ENCODE measurements around the gene BIRC3.

The BIRC3 gene

DNA sequence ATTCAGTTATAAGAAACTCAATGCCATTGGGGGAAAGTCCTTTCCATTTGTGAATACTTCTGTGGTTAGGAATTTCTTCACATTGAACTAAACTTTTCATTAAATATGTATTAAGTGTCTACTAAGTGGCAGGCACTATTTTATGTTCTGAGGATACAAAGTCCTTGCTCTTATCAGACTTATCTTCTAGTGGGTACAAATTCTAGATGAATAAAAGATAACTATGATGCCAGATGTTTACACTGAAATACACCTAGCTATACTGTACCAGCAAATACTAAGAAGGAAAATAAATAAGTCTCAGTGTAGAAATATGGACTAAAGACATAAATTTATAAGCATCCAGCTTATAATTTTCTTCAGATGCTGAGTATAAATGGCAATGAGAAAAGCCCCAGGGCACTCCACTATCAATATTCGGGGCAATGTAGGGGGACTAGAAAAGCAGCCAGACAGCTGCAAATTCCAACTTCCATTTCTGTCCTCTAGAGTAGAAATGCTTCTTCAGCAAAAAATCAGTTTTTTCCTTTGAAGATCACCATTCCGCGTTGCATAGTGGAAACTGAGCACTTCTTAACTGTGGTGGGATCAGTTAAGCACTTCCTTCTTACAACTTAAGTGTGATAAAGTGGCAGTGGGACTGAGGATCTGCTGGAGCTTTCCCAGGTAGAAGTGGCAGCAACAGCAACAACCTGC lies 11.8 kb upstream of the BIRC3 start:
- CTCF ChIA-PET: interaction anchor here (0.8 to 4.2 kb wide), 5 partner anchors 10 to 16 kb away, joined by 3 to 27 read pairs (median 5); no protein-coding TSS in a partner anchor
- WGBS (ENCODE audit: insufficient coverage): 79% methylated on average over 3 of the region's 3 CpGs
- POLR2A ChIA-PET: interaction anchor here (0.8 kb wide), 1 partner anchor 8 kb away, joined by 3 read pairs; no protein-coding TSS in a partner anchor
- Histone ChIP-seq H3K27me3 (replicated peaks in 2 of 5; ENCODE audit: control insufficient read depth in 4 of 5, insufficient read depth in 5 of 5, low read length in 4 of 5) (no peaks in the 10 kb centered on the region), H3K4me1 (ENCODE audit: control extremely low read depth in 1 of 4, control insufficient read depth in 4 of 4, insufficient read depth in 4 of 4, low read length in 3 of 4) (peaks cover 6 to 12% (median 9%) of the 10 kb centered on the region in 4 experiments), H3K4me3 (ENCODE audit: control insufficient read depth in 1 of 7, extremely low read depth in 1 of 7, insufficient read depth in 4 of 7, low read depth in 2 of 7, low read length in 6 of 7) (no peak overlapping the region), H3K36me3 (ENCODE audit: control insufficient read depth in 4 of 4, insufficient read depth in 4 of 4, low read length in 3 of 4) (peaks cover 0 to 4% (median 0%) of the 10 kb centered on the region in 4 experiments), H3K27ac (ENCODE audit: insufficient read depth in 1 of 2, low read depth in 1 of 2, low read length in 2 of 2, poor library complexity in 1 of 2, severe bottlenecking in 2 of 2) (no peak overlapping the region), H3K9me3 (ENCODE audit: control extremely low read depth in 1 of 5, control insufficient read depth in 4 of 5, insufficient read depth in 2 of 5, low read depth in 1 of 5, low read length in 4 of 5) (peaks cover 3 to 20% (median 8%) of the 10 kb centered on the region in 5 experiments)
- DNase-seq: no peak

DNA sequence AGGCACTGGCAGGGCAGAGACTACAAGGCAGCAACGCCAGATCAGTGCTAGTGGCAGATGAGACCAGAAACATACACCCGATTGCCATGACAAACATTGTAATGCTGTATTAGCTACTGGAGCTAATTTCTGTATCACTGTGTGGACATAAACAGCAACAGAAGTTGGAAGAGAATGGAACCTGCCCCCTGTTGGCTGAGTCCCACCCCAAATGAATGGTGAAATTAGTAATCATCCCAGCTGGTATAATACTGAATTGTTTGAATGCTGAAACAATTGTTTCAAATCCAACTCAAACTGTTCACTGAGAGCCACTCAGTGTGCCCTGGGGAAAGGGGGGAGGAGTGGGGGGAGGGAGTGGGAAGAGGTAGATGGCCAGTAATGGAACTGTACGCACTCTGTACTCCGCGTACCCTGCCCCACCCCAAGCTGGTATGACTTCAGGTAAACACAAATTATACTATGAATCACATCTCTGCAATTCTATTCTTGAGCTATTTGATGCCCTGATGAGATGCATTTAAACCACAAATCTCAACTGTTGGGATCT lies 11.2 kb upstream of the BIRC3 start:
- ChIA-PET CTCF (interaction anchor here (1.0 to 4.2 kb wide), 4 partner anchors 9 to 17 kb away, joined by 3 to 27 read pairs (median 8); no protein-coding TSS in a partner anchor), POLR2A (interaction anchor here (0.8 kb wide), 1 partner anchor 8 kb away, joined by 3 read pairs; no protein-coding TSS in a partner anchor)
- Histone ChIP-seq H3K9me3 (ENCODE audit: control extremely low read depth in 1 of 5, control insufficient read depth in 4 of 5, insufficient read depth in 2 of 5, low read depth in 1 of 5, low read length in 4 of 5) (peaks cover 3 to 18% (median 8%) of the 10 kb centered on the region in 5 experiments), H3K27me3 (replicated peaks in 2 of 5; ENCODE audit: control insufficient read depth in 4 of 5, insufficient read depth in 5 of 5, low read length in 4 of 5) (no peaks in the 10 kb centered on the region), H3K4me1 (ENCODE audit: control extremely low read depth in 1 of 4, control insufficient read depth in 4 of 4, insufficient read depth in 4 of 4, low read length in 3 of 4) (peaks cover 6 to 12% (median 9%) of the 10 kb centered on the region in 4 experiments), H3K27ac (ENCODE audit: insufficient read depth in 1 of 2, low read depth in 1 of 2, low read length in 2 of 2, poor library complexity in 1 of 2, severe bottlenecking in 2 of 2) (no peak overlapping the region), H3K4me3 (ENCODE audit: control insufficient read depth in 1 of 7, extremely low read depth in 1 of 7, insufficient read depth in 4 of 7, low read depth in 2 of 7, low read length in 6 of 7) (no peak overlapping the region), H3K36me3 (ENCODE audit: control insufficient read depth in 4 of 4, insufficient read depth in 4 of 4, low read length in 3 of 4) (no peaks in the 10 kb centered on the region)
- 100% methylated on average over 5 of the region's 5 CpGs for WGBS (ENCODE audit: insufficient coverage)
- no peak for DNase-seq

DNA sequence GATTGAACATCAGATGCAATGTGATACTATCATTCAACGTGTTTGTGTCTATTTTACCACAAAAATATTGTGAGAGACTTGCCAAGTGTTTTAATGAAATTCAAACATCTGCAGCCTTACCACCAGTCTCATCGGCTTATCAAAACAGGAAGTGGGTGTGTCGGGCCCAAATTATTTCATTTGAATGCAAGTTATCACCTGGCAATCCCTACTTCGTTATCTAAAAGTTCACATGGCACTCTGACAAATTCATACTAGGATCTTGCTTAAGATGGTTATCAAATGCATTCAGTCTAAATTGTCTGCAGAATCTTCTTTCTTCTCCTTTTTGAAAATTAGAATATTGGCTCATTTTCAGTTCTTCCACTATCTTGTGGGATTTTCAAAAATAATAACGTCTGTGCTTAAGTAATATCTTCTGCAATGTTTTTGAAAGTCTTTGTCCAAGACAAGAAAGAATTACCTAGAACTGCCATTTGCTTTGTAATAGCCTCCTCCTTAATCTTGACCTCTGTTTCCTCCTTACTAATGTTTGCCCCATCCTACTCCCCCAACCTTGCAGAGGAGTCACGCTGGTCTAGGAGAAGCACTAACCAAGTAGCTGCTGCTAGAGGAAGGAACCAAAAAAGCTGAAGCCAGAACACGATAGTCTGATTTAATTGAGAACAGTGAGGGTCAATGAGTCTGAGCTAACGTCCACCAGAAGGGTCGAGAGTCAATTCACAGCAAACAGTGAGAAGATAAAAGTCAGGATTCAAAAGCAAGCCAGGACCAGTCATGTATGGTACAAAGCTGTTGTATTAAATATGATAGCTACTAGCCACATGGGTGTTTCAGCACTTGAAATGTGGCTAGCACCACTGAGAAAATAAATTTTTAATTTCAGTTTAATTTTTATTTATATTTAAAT lies 10.2 kb upstream of the BIRC3 start:
- no peak overlapping the region for H3K27ac ChIP-seq (ENCODE audit: insufficient read depth in 1 of 2, low read depth in 1 of 2, low read length in 2 of 2, poor library complexity in 1 of 2, severe bottlenecking in 2 of 2)
- peaks cover 0 to 11% (median 5%) of the 10 kb centered on the region in 5 experiments for H3K9me3 ChIP-seq (ENCODE audit: control extremely low read depth in 1 of 5, control insufficient read depth in 4 of 5, insufficient read depth in 2 of 5, low read depth in 1 of 5, low read length in 4 of 5)
- no peak overlapping the region for H3K4me3 ChIP-seq (ENCODE audit: control insufficient read depth in 1 of 7, extremely low read depth in 1 of 7, insufficient read depth in 4 of 7, low read depth in 2 of 7, low read length in 6 of 7)
- H3K4me1 ChIP-seq (ENCODE audit: control extremely low read depth in 1 of 4, control insufficient read depth in 4 of 4, insufficient read depth in 4 of 4, low read length in 3 of 4): peaks cover 6 to 12% (median 9%) of the 10 kb centered on the region in 4 experiments
- H3K36me3 ChIP-seq (ENCODE audit: control insufficient read depth in 4 of 4, insufficient read depth in 4 of 4, low read length in 3 of 4): no peaks in the 10 kb centered on the region
- 55% methylated on average over 6 of the region's 9 CpGs for WGBS (ENCODE audit: insufficient coverage)
- ChIA-PET CTCF (interaction anchor here (0.7 to 4.2 kb wide), 6 partner anchors 11 to 736 kb away, joined by 3 to 27 read pairs (median 6); no protein-coding TSS in a partner anchor), POLR2A (interaction anchor here (0.8 to 0.9 kb wide), 2 partner anchors 10 to 13 kb away, joined by 3 read pairs; partner anchors contain the start of gene BIRC3)
- H3K27me3 ChIP-seq (replicated peaks in 2 of 5; ENCODE audit: control insufficient read depth in 4 of 5, insufficient read depth in 5 of 5, low read length in 4 of 5): no peaks in the 10 kb centered on the region
- DNase-seq: peak in 2 of 3 donors; percentile 72 to 80

DNA sequence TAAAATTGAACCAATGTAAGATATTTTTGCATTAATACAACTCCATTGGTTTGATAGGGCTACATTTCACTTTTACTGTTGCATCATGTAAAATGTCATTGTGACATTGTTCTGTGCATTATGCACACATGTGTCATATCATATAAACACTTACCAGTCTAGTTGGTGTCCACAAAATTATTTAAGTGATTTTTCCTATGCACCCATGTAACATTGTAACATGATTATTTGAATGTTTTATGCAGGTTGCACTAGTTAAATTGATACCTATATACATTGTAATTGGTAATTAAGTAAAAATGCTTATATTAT lies 9.6 kb upstream of the BIRC3 start:
- POLR2A ChIA-PET: interaction anchor here (0.8 to 0.9 kb wide), 2 partner anchors 9 to 14 kb away, joined by 3 read pairs; partner anchors contain the start of gene BIRC3
- CTCF ChIA-PET: interaction anchor here (0.7 to 4.2 kb wide), 7 partner anchors 9 to 736 kb away, joined by 3 to 27 read pairs (median 5); no protein-coding TSS in a partner anchor

DNA sequence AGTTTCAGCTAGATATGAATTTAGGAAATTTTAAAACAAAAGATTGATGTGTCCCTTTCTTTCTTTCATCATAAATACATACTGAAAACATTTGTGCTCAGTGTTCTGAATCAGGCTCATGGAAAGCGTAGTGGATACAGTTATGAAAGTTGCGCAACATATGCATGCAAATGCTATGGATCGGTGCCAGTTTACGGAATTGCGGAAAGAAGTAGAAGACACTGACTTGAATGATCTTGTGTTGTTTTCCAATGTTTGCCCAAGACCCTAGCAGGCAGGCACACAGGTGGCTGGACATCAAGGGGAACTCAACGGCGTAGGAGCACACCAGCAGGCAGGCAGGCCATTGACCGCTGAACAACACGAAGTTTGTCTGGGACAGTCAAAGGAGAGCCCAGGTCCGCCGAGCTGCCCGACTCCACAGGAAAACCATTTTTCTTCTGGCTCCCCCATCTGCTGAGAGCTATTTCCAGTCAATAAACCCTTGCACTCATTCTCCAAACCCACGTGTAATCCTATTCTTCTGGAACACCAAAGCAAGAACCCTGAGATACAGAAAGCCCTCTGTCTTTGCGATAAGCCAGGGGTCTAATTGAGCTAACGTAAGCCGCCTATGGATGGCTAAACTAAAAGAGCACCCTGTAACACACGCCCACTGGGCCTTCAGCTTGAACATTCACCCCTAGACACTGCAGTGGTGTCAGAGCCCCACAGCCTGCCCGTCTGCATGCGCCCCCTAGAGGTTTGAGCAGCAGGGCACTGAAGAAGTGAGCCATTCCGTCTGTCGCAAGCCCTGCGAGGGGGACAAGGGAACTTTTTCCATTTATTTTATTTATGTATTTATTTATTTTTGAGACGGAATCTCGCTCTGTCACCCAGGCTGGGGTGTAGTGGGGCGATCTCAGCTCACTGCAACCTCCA lies 7.4 kb upstream of the BIRC3 start:
- no peak overlapping the region for H3K27ac ChIP-seq (ENCODE audit: insufficient read depth in 1 of 2, low read depth in 1 of 2, low read length in 2 of 2, poor library complexity in 1 of 2, severe bottlenecking in 2 of 2)
- 97% methylated on average over 18 of the region's 25 CpGs for WGBS (ENCODE audit: insufficient coverage)
- H3K9me3 ChIP-seq (ENCODE audit: control extremely low read depth in 1 of 5, control insufficient read depth in 4 of 5, insufficient read depth in 2 of 5, low read depth in 1 of 5, low read length in 4 of 5): no peaks in the 10 kb centered on the region
- H3K4me3 ChIP-seq (ENCODE audit: control insufficient read depth in 1 of 7, extremely low read depth in 1 of 7, insufficient read depth in 4 of 7, low read depth in 2 of 7, low read length in 6 of 7): no peak overlapping the region
- H3K36me3 ChIP-seq (ENCODE audit: control insufficient read depth in 4 of 4, insufficient read depth in 4 of 4, low read length in 3 of 4): no peaks in the 10 kb centered on the region
- DNase-seq: no peak
- peaks cover 13 to 22% (median 14%) of the 10 kb centered on the region in 4 experiments for H3K4me1 ChIP-seq (ENCODE audit: control extremely low read depth in 1 of 4, control insufficient read depth in 4 of 4, insufficient read depth in 4 of 4, low read length in 3 of 4)
- ChIA-PET CTCF (interaction anchor here (1.2 to 13.2 kb wide), 4 partner anchors 11 to 32 kb away, joined by 3 to 142 read pairs (median 4); no protein-coding TSS in a partner anchor), POLR2A (no interaction called here)
- no peaks in the 10 kb centered on the region for H3K27me3 ChIP-seq (replicated peaks in 2 of 5; ENCODE audit: control insufficient read depth in 4 of 5, insufficient read depth in 5 of 5, low read length in 4 of 5)

More for the DNA sequence above, 9.6 kb upstream of the BIRC3 start:
- Histone ChIP-seq H3K4me3 (ENCODE audit: control insufficient read depth in 1 of 7, extremely low read depth in 1 of 7, insufficient read depth in 4 of 7, low read depth in 2 of 7, low read length in 6 of 7) (no peak overlapping the region), H3K36me3 (ENCODE audit: control insufficient read depth in 4 of 4, insufficient read depth in 4 of 4, low read length in 3 of 4) (no peaks in the 10 kb centered on the region), H3K4me1 (ENCODE audit: control extremely low read depth in 1 of 4, control insufficient read depth in 4 of 4, insufficient read depth in 4 of 4, low read length in 3 of 4) (peaks cover 6 to 12% (median 10%) of the 10 kb centered on the region in 4 experiments), H3K27ac (ENCODE audit: insufficient read depth in 1 of 2, low read depth in 1 of 2, low read length in 2 of 2, poor library complexity in 1 of 2, severe bottlenecking in 2 of 2) (no peak overlapping the region), H3K27me3 (replicated peaks in 2 of 5; ENCODE audit: control insufficient read depth in 4 of 5, insufficient read depth in 5 of 5, low read length in 4 of 5) (no peaks in the 10 kb centered on the region), H3K9me3 (ENCODE audit: control extremely low read depth in 1 of 5, control insufficient read depth in 4 of 5, insufficient read depth in 2 of 5, low read depth in 1 of 5, low read length in 4 of 5) (peaks cover 0 to 5% (median 2%) of the 10 kb centered on the region in 5 experiments)
- DNase-seq: no peak

DNA sequence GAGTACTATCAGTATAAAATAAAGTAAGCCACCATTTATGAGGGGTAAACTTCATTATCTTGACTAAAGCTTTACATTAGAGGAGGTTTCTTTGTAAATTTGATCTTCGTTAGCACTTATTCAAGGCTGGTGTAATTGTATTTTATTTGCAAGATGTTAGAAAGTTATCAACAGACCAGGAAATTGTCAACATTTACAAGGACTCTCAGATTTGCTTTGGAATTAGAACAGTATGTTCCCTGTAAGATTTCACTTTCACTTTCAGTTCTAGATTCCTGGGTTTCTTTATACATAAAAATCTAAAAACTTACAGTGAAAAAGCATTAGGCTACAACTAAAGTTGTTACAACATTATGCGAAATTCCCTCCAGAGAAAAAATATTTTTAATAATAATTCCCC lies 4.6 kb upstream of the BIRC3 start:
- Histone ChIP-seq H3K36me3 (ENCODE audit: control insufficient read depth in 4 of 4, insufficient read depth in 4 of 4, low read length in 3 of 4) (no peaks in the 10 kb centered on the region), H3K9me3 (ENCODE audit: control extremely low read depth in 1 of 5, control insufficient read depth in 4 of 5, insufficient read depth in 2 of 5, low read depth in 1 of 5, low read length in 4 of 5) (no peaks in the 10 kb centered on the region), H3K27ac (ENCODE audit: insufficient read depth in 1 of 2, low read depth in 1 of 2, low read length in 2 of 2, poor library complexity in 1 of 2, severe bottlenecking in 2 of 2) (peak overlapping the region; percentile 46 to 65), H3K27me3 (replicated peaks in 2 of 5; ENCODE audit: control insufficient read depth in 4 of 5, insufficient read depth in 5 of 5, low read length in 4 of 5) (no peaks in the 10 kb centered on the region), H3K4me3 (ENCODE audit: control insufficient read depth in 1 of 7, extremely low read depth in 1 of 7, insufficient read depth in 4 of 7, low read depth in 2 of 7, low read length in 6 of 7) (peak overlapping the region in 4 of 7 experiments; percentile 8 to 71 (median 38)), H3K4me1 (ENCODE audit: control extremely low read depth in 1 of 4, control insufficient read depth in 4 of 4, insufficient read depth in 4 of 4, low read length in 3 of 4) (peaks cover 11 to 21% (median 16%) of the 10 kb centered on the region in 4 experiments)
- ChIA-PET POLR2A (no interaction called here), CTCF (interaction anchor here (1.7 to 13.2 kb wide), 3 partner anchors 13 to 54 kb away, joined by 3 to 142 read pairs (median 11); no protein-coding TSS in a partner anchor)
- WGBS (ENCODE audit: insufficient coverage): 60% methylated on average over 1 of the region's 2 CpGs
- DNase-seq: peak in 2 of 3 donors; percentile 58 to 68

Data from common myeloid progenitor, CD34-positive (primary cell).